Urothelium cell line (cell line): Measurements from ENCODE around the gene KIAA1958.

ENCODE experiments used
- DNase-seq: peaks from one replicate; pipeline ENCODE4 v3.0.0; 2011; ENCODE audit warnings: low spot score, mixed read lengths
- FAIRE-seq: peaks from 2 replicates; lab custom pipeline; 2011; peaks lifted over from hg19 to GRCh38; lab: Jason Lieb, UNC

The KIAA1958 gene

GRCh38 chr9:112553256-112553826, 66.7 kb downstream of the KIAA1958 start:
- DNase-seq (no peak), FAIRE-seq (no peak)

- no peak for FAIRE-seq
- DNase-seq = peak; percentile 14
Observed at GRCh38 chr9:112554516-112554915, 67.9 kb downstream of the KIAA1958 start.

DNA sequence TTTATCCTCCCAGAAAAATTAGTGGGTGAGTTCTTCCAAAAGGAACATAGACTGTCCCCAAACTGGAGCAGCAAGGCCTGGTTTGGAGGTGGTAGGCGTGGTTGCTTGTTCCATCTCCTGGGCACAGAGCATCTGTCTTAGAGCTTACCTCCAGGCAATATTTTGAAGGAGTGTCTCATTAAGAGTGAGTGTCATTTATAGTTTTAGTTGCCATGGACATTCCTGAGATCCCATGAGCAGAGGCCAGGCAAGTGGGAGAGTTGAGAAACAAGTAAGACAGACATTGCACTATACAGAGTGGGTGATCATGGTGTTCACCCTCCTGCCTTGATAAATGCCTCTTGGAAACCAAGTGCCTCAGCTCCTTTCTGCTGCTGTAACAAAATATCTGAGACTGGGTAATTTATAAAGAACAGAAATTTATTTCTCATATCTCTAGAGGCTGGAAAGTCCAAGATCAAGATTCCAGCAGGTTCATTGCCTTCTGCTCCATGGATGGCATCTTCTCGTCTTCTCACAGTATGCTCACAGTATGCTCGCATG, 68.5 kb downstream of the KIAA1958 start:
- DNase-seq = no peak
- FAIRE-seq = no peak

DNA sequence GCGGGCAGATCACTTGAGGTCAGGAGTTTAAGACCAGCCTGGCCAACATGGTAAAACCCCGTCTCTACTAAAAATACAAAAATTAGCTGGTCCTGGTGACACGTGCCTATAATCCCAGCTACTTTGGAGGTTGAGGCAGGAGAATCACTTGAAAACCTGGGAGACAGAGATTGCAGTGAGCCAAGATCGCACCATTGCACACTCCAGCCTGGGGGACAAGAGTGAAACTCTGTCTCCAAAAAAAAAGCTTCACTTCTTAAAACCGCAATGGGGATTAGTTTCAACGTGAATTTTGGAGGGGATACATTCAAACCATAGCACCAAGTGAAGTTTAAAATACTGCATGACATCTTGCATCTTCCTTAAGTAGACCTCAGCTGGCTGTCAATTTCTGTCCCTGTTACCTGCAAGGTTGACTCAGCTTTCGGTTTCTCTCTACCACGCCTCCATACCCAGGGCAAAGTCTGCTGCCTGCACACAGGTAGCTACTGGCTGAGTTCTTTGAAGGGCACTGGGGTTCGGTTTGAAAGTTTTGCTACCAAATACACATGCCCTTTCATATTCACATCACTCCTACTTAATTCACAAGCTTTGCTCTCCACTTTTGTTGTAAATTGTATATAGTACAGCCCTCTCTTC, 69.3 kb downstream of the KIAA1958 start:
- DNase-seq (no peak), FAIRE-seq (no peak)

DNA sequence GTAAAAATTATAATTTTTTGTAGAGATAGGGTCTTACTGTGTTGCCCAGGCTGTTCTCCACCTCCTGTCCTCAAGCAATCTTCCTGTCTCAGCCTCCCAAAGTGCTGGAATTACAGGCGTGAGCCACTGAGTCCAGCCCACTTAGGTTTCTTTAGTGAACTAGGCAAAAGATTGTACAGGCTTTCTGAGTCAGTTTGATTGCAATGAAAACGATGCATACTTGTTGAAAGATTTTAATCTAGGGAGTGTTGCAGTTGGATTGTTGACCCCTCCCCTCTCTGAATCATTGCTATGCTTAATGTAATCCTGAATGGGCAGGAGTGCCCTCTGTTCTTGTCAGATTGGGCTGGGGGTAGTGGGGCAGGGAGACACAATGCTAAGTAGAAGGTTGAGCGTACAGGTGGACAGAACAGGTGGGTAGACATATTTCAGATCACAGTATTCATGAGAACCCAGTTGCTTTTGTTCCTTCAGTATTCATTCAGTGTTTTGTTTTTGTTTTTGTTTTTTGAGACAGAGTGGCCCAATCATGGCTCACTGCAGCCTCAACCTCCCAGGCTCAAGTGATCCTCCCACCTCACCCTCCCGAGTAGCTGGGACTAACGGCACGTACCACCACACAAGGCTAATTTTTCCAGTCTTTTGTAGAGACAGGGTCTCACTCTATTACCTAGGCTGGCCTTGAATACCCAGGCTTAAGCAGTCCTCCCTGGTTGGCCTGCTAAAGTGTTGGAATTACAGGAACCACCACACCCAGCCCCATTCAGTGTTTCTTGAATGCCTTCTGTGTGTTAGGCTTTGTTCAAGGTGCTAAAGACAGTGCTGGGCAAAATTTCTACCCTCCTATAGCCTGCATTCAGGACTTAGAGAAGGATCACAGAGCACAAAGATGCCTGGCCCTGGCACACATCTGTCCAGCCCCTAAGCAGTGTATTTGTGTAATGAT, 70.1 kb downstream of the KIAA1958 start:
- no peak for DNase-seq
- no peak for FAIRE-seq

GRCh38 chr9:112558476-112558875, 71.8 kb downstream of the KIAA1958 start:
- DNase-seq = no peak
- no peak for FAIRE-seq

- DNase-seq (no peak), FAIRE-seq (no peak)
Observed at GRCh38 chr9:112558978-112559377, 72.4 kb downstream of the KIAA1958 start.

- DNase-seq (no peak), FAIRE-seq (no peak)
Observed at GRCh38 chr9:112559629-112560413, 73.2 kb downstream of the KIAA1958 start.

DNA sequence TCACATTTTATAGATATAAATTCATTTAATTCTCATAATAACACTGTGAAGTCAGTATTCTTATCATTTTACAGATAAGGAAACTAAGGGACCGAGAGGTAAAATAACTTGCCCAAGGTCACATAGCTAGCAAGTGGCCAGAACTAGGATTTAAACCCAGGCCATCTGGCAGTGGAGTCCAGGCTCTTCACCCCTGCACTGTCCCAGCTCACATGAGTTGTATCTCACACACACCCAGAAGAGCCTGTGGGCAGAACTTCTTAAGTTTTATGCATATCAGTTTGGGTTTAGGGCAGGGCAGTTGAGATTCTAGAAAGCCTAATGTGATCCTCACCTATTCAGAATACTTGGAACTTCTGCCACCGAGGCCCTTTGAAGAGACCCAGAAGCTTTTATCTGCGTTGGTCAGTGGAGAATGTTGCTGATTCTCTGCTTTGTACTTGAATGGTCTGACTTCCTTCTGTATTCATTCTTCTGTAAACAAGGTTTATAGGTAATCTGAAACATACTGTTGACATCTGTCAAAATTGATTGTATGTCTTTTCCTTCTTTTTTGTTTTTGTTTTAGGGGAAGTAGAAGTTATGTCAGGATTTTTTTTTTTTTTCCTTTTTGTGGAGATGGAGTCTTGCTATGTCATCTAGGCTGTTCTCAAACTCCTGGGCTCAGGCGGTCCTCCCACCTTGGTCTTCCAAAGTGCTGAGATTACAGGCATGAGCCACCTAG, 75.8 kb downstream of the KIAA1958 start:
- DNase-seq (no peak), FAIRE-seq (no peak)

GRCh38 chr9:112569186-112569585, 82.6 kb downstream of the KIAA1958 start:
- FAIRE-seq = no peak
- DNase-seq = no peak

DNA sequence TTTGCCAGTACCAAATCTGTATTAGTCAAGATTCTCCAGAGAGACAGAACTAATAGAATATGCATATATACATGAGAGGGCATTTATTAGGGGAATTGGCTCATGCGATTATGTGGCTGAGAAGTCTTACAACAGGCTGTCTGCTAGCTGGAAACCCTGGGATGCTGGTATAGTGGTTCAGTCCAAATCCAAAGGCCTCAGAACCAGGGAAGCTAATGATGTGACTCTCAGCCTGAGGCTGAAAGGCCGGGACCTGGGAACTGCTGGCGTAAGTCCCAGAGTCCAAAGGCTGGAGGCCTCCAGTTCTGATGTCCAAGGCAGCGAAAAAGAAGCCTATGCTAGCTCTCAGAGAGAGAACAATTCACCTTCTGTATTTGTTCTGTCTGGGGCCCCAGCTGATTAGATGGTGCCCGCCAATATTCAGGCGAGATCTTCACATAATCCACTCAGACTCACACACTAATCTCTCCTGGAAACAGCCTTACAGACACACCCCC, 84.1 kb downstream of the KIAA1958 start:
- DNase-seq (no peak), FAIRE-seq (no peak)

GRCh38 chr9:112571624-112572355, 85.2 kb downstream of the KIAA1958 start:
- FAIRE-seq (no peak), DNase-seq (no peak)

GRCh38 chr9:112572416-112572815, 85.8 kb downstream of the KIAA1958 start:
- FAIRE-seq = no peak
- no peak for DNase-seq

DNA sequence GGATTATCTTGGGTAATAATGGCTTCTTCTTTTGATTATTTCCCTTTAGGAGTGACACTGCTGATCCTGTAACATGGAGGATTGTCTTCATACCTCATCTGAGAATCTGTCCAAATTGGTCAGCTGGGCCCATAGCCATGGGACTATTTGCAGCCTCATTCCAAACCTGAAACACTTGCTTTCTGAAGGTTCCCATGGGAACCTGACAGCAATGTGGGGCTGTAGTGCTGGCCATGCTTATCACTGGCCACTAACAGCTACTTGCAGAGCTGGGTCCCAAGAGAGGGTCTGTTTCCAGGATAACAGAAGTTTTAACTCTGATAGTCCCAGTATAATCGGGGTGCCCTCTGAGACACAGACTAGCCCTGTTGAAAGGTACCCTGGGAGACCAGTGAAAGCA, 87.4 kb downstream of the KIAA1958 start:
- DNase-seq (no peak), FAIRE-seq (no peak)

DNA sequence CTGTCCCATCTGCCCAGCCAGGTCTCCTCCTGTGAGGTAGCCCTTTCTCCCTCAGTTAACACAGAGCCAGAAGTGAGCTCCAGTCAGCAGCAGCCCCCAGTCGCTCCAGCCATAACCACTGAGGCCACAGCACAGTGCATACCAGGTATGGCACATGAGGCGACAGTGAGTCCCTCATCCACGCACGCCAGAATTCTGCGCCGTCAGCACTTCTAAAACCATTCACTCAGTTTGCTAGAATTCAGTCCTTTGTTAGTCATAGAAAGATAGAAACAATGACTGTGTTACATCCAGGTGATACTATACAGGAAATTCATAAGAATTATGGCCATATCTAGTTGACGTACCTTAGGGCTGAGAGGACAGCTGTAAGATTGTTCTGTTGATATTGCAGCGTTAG, 88.5 kb downstream of the KIAA1958 start:
- FAIRE-seq (no peak), DNase-seq (no peak)

GRCh38 chr9:112581469-112582176, 95.0 kb downstream of the KIAA1958 start:
- DNase-seq = no peak
- FAIRE-seq = no peak

DNA sequence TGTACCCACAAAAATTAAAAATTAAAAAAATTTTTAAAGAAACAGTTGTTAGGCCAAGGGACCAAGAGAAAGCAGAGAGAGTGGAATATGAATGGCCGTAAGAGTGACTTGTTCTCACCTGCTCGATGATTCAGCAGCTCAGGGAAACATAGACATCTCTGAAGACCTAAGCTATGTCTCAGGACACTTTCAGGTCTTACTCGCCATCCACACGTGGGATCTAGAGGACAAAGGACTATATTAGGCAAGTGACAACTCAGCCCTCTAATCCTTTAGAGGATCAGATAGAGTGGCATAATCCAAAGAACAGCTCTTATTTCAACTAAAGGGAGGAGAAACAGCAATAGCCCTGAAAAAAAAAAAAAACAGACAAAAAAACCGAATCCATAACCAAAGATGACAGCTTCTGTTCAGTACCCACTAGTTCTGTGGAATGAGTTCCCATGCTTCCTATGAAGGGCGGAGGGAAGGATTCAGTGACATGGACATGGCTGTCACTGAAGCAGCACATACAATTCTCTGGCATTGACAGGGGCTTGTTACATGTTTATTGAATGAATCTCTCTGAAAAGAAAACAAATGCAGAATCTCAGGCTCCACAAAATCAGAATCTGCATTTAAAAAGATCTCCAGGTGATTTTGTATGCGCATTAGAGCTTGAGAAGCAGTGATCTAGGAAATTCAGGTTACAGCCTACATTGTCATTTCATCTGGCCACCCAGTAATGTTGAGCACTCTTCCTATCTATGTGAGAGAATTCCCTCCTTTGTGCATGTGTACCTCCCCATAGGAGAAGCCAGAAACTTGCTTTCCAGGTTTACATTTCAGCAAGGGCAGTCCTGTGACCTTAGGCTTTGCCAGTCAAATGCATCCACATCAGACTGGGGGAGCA, 96.0 kb downstream of the KIAA1958 start:
- FAIRE-seq (no peak), DNase-seq (no peak)
